AG09309 (cell line): ENCODE data around the gene MTHFS.
"Not testable (repeated sequence)": the region's sequence is repeated elsewhere in the genome, so short reads cannot be mapped to it uniquely, and the experiment has no call there.

ENCODE experiments used
- DNase-seq: peaks from one replicate; pipeline ENCODE4 v3.0.0-alpha.2; 2010; ENCODE audit warnings: low read depth
- H3K4me3 ChIP-seq: 2 replicates; pipeline ENCODE4 v1.5.1; 2011; ENCODE audit warnings: mild to moderate bottlenecking, low read depth, low read length, moderate library complexity; ENCODE audit not compliant: control insufficient read depth
- CTCF ChIP-seq: IDR thresholded peaks from 2 replicates; pipeline ENCODE4 v1.5.1; 2011; ENCODE audit warnings: mild to moderate bottlenecking, low read depth, low read length, inconsistent platforms; ENCODE audit not compliant: insufficient read depth, control insufficient read depth; ENCODE audit errors: missing control alignments

The MTHFS gene

GRCh38 chr15:79900087-79900486, 3.3 kb upstream of the MTHFS start:
- no peak for DNase-seq
- no peak for TF ChIP-seq CTCF
- no peak overlapping the region for H3K4me3 ChIP-seq

- not testable (repeated sequence) for H3K4me3 ChIP-seq
- peak; percentile 57 for DNase-seq
Measured at GRCh38 chr15:79898786-79899185, 2.0 kb upstream of the MTHFS start.

- TF ChIP-seq CTCF: no peak
- no peak for DNase-seq
- no peak overlapping the region for H3K4me3 ChIP-seq
Measured at GRCh38 chr15:79898369-79898768, 1.6 kb upstream of the MTHFS start.

- no peak for TF ChIP-seq CTCF
- no peak overlapping the region for H3K4me3 ChIP-seq
- DNase-seq: no peak
Measured at GRCh38 chr15:79897701-79898113, 893 bp upstream of the MTHFS start.

- H3K4me3 ChIP-seq: peak overlapping the region; percentile 46
- DNase-seq: no peak
- no peak for TF ChIP-seq CTCF
Measured at GRCh38 chr15:79897380-79897678, 515 bp upstream of the MTHFS start.

- no peak for DNase-seq
- TF ChIP-seq CTCF: no peak
- H3K4me3 ChIP-seq: peak overlapping the region; percentile 46
Measured at GRCh38 chr15:79896131-79896633, 632 bp downstream of the MTHFS start.

- no peak overlapping the region for H3K4me3 ChIP-seq
- DNase-seq: no peak
- no peak for TF ChIP-seq CTCF
Measured at GRCh38 chr15:79887054-79887930, 9.5 kb downstream of the MTHFS start.
